ENCODE measurements around the gene PPME1.

GRCh38 chr11:74255741-74256375 is 84.8 kb downstream of the PPME1 start:
- TF ChIP-seq CTCF (IDR thresholded peaks at IDR 0.05 in 2 of 3, conservative IDR thresholded peaks at IDR 0.05 in 1 of 3; ENCODE audit: insufficient read depth in 2 of 3, low read depth in 1 of 3, low read length in 3 of 3): peak; percentile 84 to 91 (median 85)
- no peak for TF ChIP-seq TFE3 (CRISPR knock-in tag; IDR thresholded peaks at IDR 0.05)
- no peak for TF ChIP-seq ZBTB8A (IDR thresholded peaks at IDR 0.05; ENCODE audit: partially characterized antibody)
- no peak for TF ChIP-seq HDAC6 (IDR thresholded peaks at IDR 0.05; ENCODE audit: low read depth, low read length)
- TF ChIP-seq NFE2L1 (tag; IDR thresholded peaks at IDR 0.05; ENCODE audit: borderline replicate concordance, low read depth): no peak
